Mesenchymal stem cell (in vitro differentiated cells and primary cell): ENCODE data around the gene GJB6.

Source experiments
- DNase-seq: peaks from one replicate; pipeline ENCODE4 v3.0.0-alpha.2; 2013
- H2AFZ ChIP-seq: one replicate; pipeline ENCODE4 v1.6.1; 2013; ENCODE audit warnings: low read depth, mild to moderate bottlenecking, control low read depth, inconsistent platforms, low read length, moderate library complexity
- H2AK5ac ChIP-seq: 2 replicates; pipeline ENCODE4 v1.6.1; 2013; ENCODE audit warnings: low read length, moderate library complexity, mild to moderate bottlenecking, inconsistent platforms; ENCODE audit not compliant: severe bottlenecking
- H2BK120ac ChIP-seq: one replicate; pipeline ENCODE4 v1.6.1; 2013; ENCODE audit warnings: low read depth, mild to moderate bottlenecking, inconsistent platforms, low read length, moderate library complexity
- H2BK12ac ChIP-seq, 2 experiments: one replicate each; pipeline ENCODE4 v1.6.1; 2013; ENCODE audit warnings: inconsistent platforms in 2 of 2, low read length in 2 of 2, mild to moderate bottlenecking in 2 of 2, moderate library complexity in 2 of 2, control low read depth in 1 of 2
- H2BK15ac ChIP-seq: one replicate; pipeline ENCODE4 v1.6.1; 2013; ENCODE audit warnings: mild to moderate bottlenecking, low read depth, inconsistent platforms; ENCODE audit not compliant: poor library complexity, severe bottlenecking
- H2BK5ac ChIP-seq: 2 replicates; pipeline ENCODE4 v1.6.1; 2013; ENCODE audit warnings: low read depth, mild to moderate bottlenecking, low read length, control low read depth, inconsistent platforms; ENCODE audit not compliant: poor library complexity, severe bottlenecking
- H3K14ac ChIP-seq, 2 experiments: one replicate each; pipeline ENCODE4 v1.6.1; 2013; ENCODE audit warnings: inconsistent platforms in 2 of 2, low read length in 2 of 2, control low read depth in 1 of 2, mild to moderate bottlenecking in 1 of 2, moderate library complexity in 1 of 2
- H3K18ac ChIP-seq, 2 experiments: one replicate each; pipeline ENCODE4 v1.6.1; 2013; ENCODE audit warnings: inconsistent platforms in 2 of 2, low read length in 2 of 2, control low read depth in 1 of 2, low read depth in 1 of 2, mild to moderate bottlenecking in 1 of 2
- H3K23ac ChIP-seq, 2 experiments: one replicate each; pipeline ENCODE4 v1.6.1; 2013; ENCODE audit warnings: inconsistent platforms in 2 of 2, low read length in 2 of 2, mild to moderate bottlenecking in 2 of 2, moderate library complexity in 2 of 2, control low read depth in 1 of 2
- H3K27ac ChIP-seq: 2 replicates; pipeline ENCODE4 v1.5.1; 2013; ENCODE audit warnings: mild to moderate bottlenecking, moderate library complexity, low read length, control low read depth, inconsistent platforms; ENCODE audit not compliant: poor library complexity, severe bottlenecking
- H3K27me3 ChIP-seq, 2 experiments: 2 replicates each; pipeline versions ENCODE4 v1.6.1 to v1.7.0; 2013; ENCODE audit warnings: low read length in 2 of 2, mild to moderate bottlenecking in 2 of 2, moderate library complexity in 2 of 2, control low read depth in 1 of 2, inconsistent platforms in 1 of 2; ENCODE audit not compliant: control insufficient read depth in 1 of 2, insufficient read depth in 1 of 2
- H3K36me3 ChIP-seq, 2 experiments: 2 replicates each; pipeline versions ENCODE4 v1.6.1 to v1.7.0; 2013; ENCODE audit warnings: low read length in 2 of 2, control low read depth in 1 of 2, inconsistent platforms in 1 of 2, low read depth in 1 of 2, mild to moderate bottlenecking in 1 of 2; ENCODE audit not compliant: insufficient read depth in 2 of 2, control insufficient read depth in 1 of 2
- H3K4ac ChIP-seq, 2 experiments: one replicate each; pipeline ENCODE4 v1.6.1; 2013; ENCODE audit warnings: inconsistent platforms in 2 of 2, low read length in 2 of 2, mild to moderate bottlenecking in 2 of 2, moderate library complexity in 2 of 2, control low read depth in 1 of 2, low read depth in 1 of 2
- H3K4me1 ChIP-seq: 2 replicates; pipeline ENCODE4 v1.6.1; 2013; ENCODE audit warnings: low read depth, low read length, control low read depth; ENCODE audit not compliant: control insufficient read depth, insufficient read depth
- H3K4me2 ChIP-seq: 2 replicates; pipeline ENCODE4 v1.6.1; 2013; ENCODE audit warnings: low read length, mild to moderate bottlenecking, inconsistent platforms; ENCODE audit not compliant: poor library complexity, severe bottlenecking
- H3K4me3 ChIP-seq, 2 experiments: 2 replicates each; pipeline versions ENCODE4 v1.5.1 to v1.7.0; 2013; ENCODE audit warnings: low read length in 2 of 2, mild to moderate bottlenecking in 2 of 2, control low read depth in 1 of 2, low read depth in 1 of 2; ENCODE audit not compliant: insufficient read depth in 1 of 2
- H3K79me1 ChIP-seq: replicated peaks from 2 replicates; pipeline ENCODE4 v1.6.1; 2013; ENCODE audit warnings: mild to moderate bottlenecking, control low read depth, low read length, inconsistent platforms; ENCODE audit not compliant: poor library complexity, severe bottlenecking
- H3K9ac ChIP-seq: 2 replicates; pipeline ENCODE4 v1.7.0; 2013; ENCODE audit warnings: mild to moderate bottlenecking, low read length, moderate library complexity
- H3K9me3 ChIP-seq: 2 replicates; pipeline ENCODE4 v1.7.0; 2013; ENCODE audit warnings: mild to moderate bottlenecking, low read length; ENCODE audit not compliant: control insufficient read depth
- H4K8ac ChIP-seq: one replicate; pipeline ENCODE4 v1.6.1; 2013; ENCODE audit warnings: inconsistent platforms, mild to moderate bottlenecking, low read length, moderate library complexity
- H4K91ac ChIP-seq: one replicate; pipeline ENCODE4 v1.6.1; 2013; ENCODE audit warnings: mild to moderate bottlenecking, low read length, inconsistent platforms
- WGBS: methylation state at CpG from one replicate; pipeline ENCODE4 v1.1.7; 2013; ENCODE audit warnings: mixed read lengths; 5-methylcytosine and 5-hydroxymethylcytosine counted together

GJB6 gene

DNA sequence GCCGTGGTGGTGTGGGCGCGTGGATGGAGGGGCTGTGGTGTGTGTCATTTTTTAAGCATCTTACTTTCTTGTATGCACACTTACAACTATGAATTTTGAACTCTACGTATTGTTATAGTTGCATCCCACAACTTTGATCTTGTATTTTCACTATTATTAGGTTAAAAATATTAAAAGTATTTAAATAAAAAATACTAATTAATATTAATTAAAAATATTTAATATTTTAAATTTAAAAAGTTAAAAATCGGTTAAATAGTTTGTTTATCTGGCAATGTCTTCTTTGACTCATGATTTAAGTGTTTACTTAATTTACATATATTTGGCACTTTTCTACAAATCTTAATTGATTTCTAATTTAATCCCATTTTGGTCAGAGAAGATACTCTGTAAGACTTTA is 17.8 kb upstream of the GJB6 start:
- no CpG with 5 or more reads among the region's 5 CpGs for WGBS
- Histone ChIP-seq H3K18ac (no peak overlapping the region), H3K79me1 (no peaks in the 10 kb centered on the region), H3K27me3 (peaks cover 13 to 47% of the 10 kb centered on the region in 2 experiments), H3K36me3 (no peaks in the 10 kb centered on the region), H3K4ac (no peak overlapping the region), H3K23ac (no peak overlapping the region), H3K4me1 (peaks cover 2% of the 10 kb centered on the region), H4K91ac (no peak overlapping the region), H3K9ac (no peak overlapping the region), H3K27ac (no peak overlapping the region), H2AFZ (no peak overlapping the region), H2BK120ac (no peak overlapping the region), H2BK15ac (no peak overlapping the region), H3K14ac (no peak overlapping the region), H3K4me3 (no peak overlapping the region), H2BK5ac (no peak overlapping the region), H4K8ac (no peak overlapping the region), H2BK12ac (no peak overlapping the region), H3K4me2 (no peak overlapping the region), H3K9me3 (no peaks in the 10 kb centered on the region), H2AK5ac (no peak overlapping the region)
- no peak for DNase-seq

- Histone ChIP-seq H3K4me3 (no peak overlapping the region), H2BK15ac (no peak overlapping the region), H2AK5ac (no peak overlapping the region)
Observed at GRCh38 chr13:20247963-20248362, 15.8 kb upstream of the GJB6 start.

DNA sequence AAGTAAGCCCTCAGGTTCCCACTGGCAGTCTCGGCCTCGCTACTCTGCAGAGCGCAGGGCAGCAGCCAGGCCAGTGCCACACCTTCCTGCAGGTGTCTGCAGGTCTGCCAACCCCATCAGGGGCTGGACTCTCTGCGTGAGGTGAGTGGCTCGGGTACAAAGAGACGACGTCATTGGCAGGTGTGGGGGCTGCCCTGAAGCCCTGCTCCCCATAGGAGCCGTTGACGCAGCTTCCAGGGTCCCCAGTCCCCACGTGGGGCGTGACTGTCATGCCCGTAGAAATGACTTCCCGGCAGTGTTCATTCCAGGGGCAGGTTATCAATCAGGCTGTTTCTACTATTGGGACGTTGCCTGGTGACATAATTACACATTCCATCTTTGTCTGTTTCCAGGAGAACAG is 15.3 kb upstream of the GJB6 start:
- no peak overlapping the region for H3K23ac ChIP-seq
- WGBS, result 76% methylated on average over 13 of the region's 14 CpGs
- H3K27me3 ChIP-seq, result peaks cover 15 to 42% of the 10 kb centered on the region in 2 experiments
- H2BK5ac ChIP-seq, result no peak overlapping the region
- no peaks in the 10 kb centered on the region for H3K36me3 ChIP-seq
- no peaks in the 10 kb centered on the region for H3K9me3 ChIP-seq
- peak overlapping the region in 1 of 2 experiments; percentile 31 for H3K4me3 ChIP-seq
- no peaks in the 10 kb centered on the region for H3K79me1 ChIP-seq
- DNase-seq, result no peak
- H3K4ac ChIP-seq, result no peak overlapping the region
- no peak overlapping the region for H2AK5ac ChIP-seq
- no peak overlapping the region for H3K27ac ChIP-seq
- H3K4me1 ChIP-seq, result peaks cover 2% of the 10 kb centered on the region
- H2BK12ac ChIP-seq, result no peak overlapping the region
- H2BK15ac ChIP-seq, result no peak overlapping the region
- H3K4me2 ChIP-seq, result no peak overlapping the region
- no peak overlapping the region for H2AFZ ChIP-seq
- H2BK120ac ChIP-seq, result no peak overlapping the region
- H3K14ac ChIP-seq, result no peak overlapping the region
- no peak overlapping the region for H4K8ac ChIP-seq
- H4K91ac ChIP-seq, result no peak overlapping the region
- H3K18ac ChIP-seq, result no peak overlapping the region
- no peak overlapping the region for H3K9ac ChIP-seq

More at GRCh38 chr13:20247963-20248362, 15.8 kb upstream of the GJB6 start:
- no peak overlapping the region for H3K4me2 ChIP-seq
- H4K91ac ChIP-seq, result no peak overlapping the region
- no peaks in the 10 kb centered on the region for H3K9me3 ChIP-seq
- no peak overlapping the region for H3K9ac ChIP-seq
- no peak overlapping the region for H3K27ac ChIP-seq
- no peaks in the 10 kb centered on the region for H3K79me1 ChIP-seq
- H3K4ac ChIP-seq, result no peak overlapping the region
- H3K23ac ChIP-seq, result no peak overlapping the region
- no peak overlapping the region for H3K14ac ChIP-seq
- H3K18ac ChIP-seq, result no peak overlapping the region
- H2BK120ac ChIP-seq, result no peak overlapping the region
- peaks cover 2% of the 10 kb centered on the region for H3K4me1 ChIP-seq
- no peaks in the 10 kb centered on the region for H3K36me3 ChIP-seq
- peaks cover 13 to 38% of the 10 kb centered on the region in 2 experiments for H3K27me3 ChIP-seq
- WGBS, result 80% methylated on average over 9 of the region's 10 CpGs
- no peak overlapping the region for H4K8ac ChIP-seq
- H2AFZ ChIP-seq, result no peak overlapping the region
- H2BK12ac ChIP-seq, result no peak overlapping the region
- DNase-seq, result no peak
- no peak overlapping the region for H2BK5ac ChIP-seq

DNA sequence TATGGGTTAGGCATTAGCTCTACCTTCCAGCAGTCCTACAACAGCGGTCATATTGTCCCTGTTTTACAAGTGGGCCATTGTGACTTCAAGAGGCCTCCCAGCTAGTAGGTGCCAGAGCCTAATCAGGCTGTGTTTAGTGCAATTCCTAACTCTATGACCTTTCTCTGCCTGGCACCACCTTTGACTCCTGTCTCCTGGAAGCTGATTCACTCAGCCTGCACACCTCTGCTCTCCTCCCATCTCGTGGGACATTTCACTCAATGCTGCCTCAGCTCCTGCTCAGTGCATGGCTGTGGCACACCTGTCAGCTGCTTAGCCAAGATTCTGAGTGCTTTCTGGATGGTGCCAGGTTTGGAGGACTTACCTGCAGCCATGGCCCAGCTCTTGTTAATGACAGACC is 9.5 kb upstream of the GJB6 start:
- H3K4ac ChIP-seq, result no peak overlapping the region
- WGBS, result 69% methylated on average over 2 of the region's 2 CpGs
- H2AK5ac ChIP-seq, result no peak overlapping the region
- H3K36me3 ChIP-seq, result no peaks in the 10 kb centered on the region
- no peak overlapping the region for H3K9ac ChIP-seq
- no peak for DNase-seq
- H2AFZ ChIP-seq, result no peak overlapping the region
- peaks cover 6% of the 10 kb centered on the region for H3K9me3 ChIP-seq
- H2BK15ac ChIP-seq, result no peak overlapping the region
- no peaks in the 10 kb centered on the region for H3K79me1 ChIP-seq
- H3K4me2 ChIP-seq, result no peak overlapping the region
- peaks cover 33 to 70% of the 10 kb centered on the region in 2 experiments for H3K27me3 ChIP-seq
- H3K4me1 ChIP-seq, result no peaks in the 10 kb centered on the region
- no peak overlapping the region for H2BK5ac ChIP-seq
- H4K8ac ChIP-seq, result no peak overlapping the region
- H4K91ac ChIP-seq, result no peak overlapping the region
- H3K23ac ChIP-seq, result no peak overlapping the region
- H3K18ac ChIP-seq, result no peak overlapping the region
- H2BK120ac ChIP-seq, result no peak overlapping the region
- no peak overlapping the region for H3K27ac ChIP-seq
- H3K4me3 ChIP-seq, result no peak overlapping the region
- H2BK12ac ChIP-seq, result no peak overlapping the region
- H3K14ac ChIP-seq, result no peak overlapping the region
